GM12892 (cell line): Measurements from ENCODE around the gene SLC29A2.

ENCODE experiments used
- POLR2A ChIP-seq: IDR thresholded peaks from 2 replicates; pipeline ENCODE4 v1.6.1; 2011; ENCODE audit warnings: low read depth, low read length, control low read depth
- POLR2AphosphoS5 ChIP-seq: IDR thresholded peaks from 2 replicates; pipeline ENCODE4 v1.6.1; 2011; ENCODE audit warnings: low read depth, low read length, control low read depth
- TAF1 ChIP-seq: IDR thresholded peaks from 2 replicates; pipeline ENCODE4 v1.6.1; 2011; ENCODE audit warnings: low read depth, mild to moderate bottlenecking, control low read depth, low read length, borderline replicate concordance

DNA sequence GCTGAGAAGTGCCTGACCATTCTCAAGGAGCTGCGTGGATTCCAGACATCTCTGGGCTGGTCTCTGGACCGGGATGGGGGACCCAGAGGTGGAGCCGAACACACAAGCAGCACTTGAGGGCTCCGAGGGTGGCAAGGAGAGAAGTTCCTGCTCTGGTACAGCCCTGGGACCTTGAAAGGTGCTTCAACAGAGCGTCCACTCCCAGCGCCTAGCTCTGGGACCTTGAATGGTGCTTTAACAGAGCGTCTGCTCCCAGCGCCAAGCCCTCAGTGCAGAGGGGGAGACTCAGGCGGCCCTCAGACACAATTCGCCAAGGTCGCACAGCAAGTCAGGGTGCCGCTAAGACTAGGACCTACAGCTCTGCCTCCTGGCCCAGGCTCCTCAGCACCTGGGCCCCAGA is 38.6 kb upstream of the SLC29A2 start:
- TF ChIP-seq POLR2AphosphoS5 (no peak), POLR2A (no peak), TAF1 (no peak)
